Activated CD4-positive, alpha-beta memory T cell treated with anti-CD3 and anti-CD28 coated beads for 36 hours (primary cell): ENCODE data around the gene CPOX. TPM values are rescaled to one million over a fixed set of nuclear protein-coding genes. Genes with fewer than 3 reads are reported as not detected.

Experiments
- CTCF ChIA-PET: fragments of 350-600 bp; sonication (Branson Sonifier 250); formaldehyde crosslinking; loops from one replicate; lab custom pipeline; 2021; ENCODE audit warnings: antibody characterized with exemption, inconsistent platforms; lab: Charles Lee
- POLR2A ChIA-PET: fragments of 350-600 bp; sonication (Branson Sonifier 250); formaldehyde crosslinking; loops from one replicate; lab custom pipeline; 2021; ENCODE audit warnings: antibody characterized with exemption; lab: Charles Lee
- DNase-seq: peaks from one replicate; pipeline ENCODE4 v3.0.0-alpha.2; 2020
- H3K27ac Mint-ChIP-seq: one replicate; pipeline ENCODE4 v1.8.0; 2021; ENCODE audit warnings: mixed read lengths
- H3K27me3 Mint-ChIP-seq: one replicate; pipeline ENCODE4 v1.8.0; 2021; ENCODE audit warnings: mixed read lengths
- H3K36me3 Mint-ChIP-seq: one replicate; pipeline ENCODE4 v1.8.0; 2021; ENCODE audit warnings: mixed read lengths
- H3K4me1 Mint-ChIP-seq: one replicate; pipeline ENCODE4 v1.8.0; 2021; ENCODE audit warnings: low read depth, mixed read lengths
- H3K4me3 Mint-ChIP-seq: one replicate; pipeline ENCODE4 v1.8.0; 2021; ENCODE audit warnings: mild to moderate bottlenecking, mixed read lengths
- H3K9me3 Mint-ChIP-seq: one replicate; pipeline ENCODE4 v1.8.0; 2021; ENCODE audit warnings: mixed read lengths
- intact Hi-C: fragments of 100-400 bp; cut with micrococcal nuclease; formaldehyde crosslinking; loops from one replicate; pipeline ENCODE4 v1.15.1; 2023
- total RNA-seq, 2 experiments: library from RNA; stranded (reverse); gene quantifications; one replicate each; pipeline ENCODE4 v1.2.3, GENCODE V29; 2021

Gene CPOX
- total RNA-seq, 2 experiments from 2014 or later = 36.0 to 39.2 TPM

DNA sequence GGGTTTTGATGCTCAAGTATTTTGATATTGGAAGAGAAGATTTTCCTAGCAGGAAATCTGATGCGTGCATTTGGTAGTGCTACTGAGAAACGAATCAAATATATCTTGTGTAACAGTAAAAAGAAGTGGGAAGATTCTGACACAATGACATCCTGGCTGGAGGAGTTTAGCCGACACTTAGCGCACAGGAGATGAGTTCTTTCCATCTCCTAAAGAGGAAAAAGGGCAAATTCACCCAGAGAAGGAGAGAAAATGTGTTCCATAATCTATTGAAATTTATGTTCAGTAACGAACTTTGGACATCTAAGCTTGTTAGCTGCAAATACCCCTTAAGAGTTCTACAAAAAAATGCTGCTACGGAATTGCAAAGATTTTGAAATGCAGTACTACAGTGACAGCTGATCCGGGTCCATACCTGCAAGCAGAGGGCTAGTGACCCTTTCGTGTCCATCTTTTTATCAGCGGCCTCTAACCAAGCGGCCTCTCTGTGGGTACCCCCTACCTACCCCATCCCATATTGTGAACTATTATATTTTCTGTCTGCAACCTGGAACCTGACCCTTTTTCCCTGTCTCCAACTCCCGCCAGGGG lies 971 bp downstream of the CPOX start:
- H3K27me3 Mint-ChIP-seq = no peaks in the 10 kb centered on the region
- peak overlapping the region; percentile 82 for H3K4me3 Mint-ChIP-seq
- ChIA-PET CTCF (interaction anchor here (0.6 to 2.7 kb wide), 9 partner anchors 10 to 828 kb away, joined by 3 to 9 read pairs (median 5); partner anchors contain the start of genes ARL6 and CLDND1), POLR2A (interaction anchor here (0.6 to 1.1 kb wide), 2 partner anchors 34 to 76 kb away, joined by 3 read pairs; no protein-coding TSS in a partner anchor)
- no peaks in the 10 kb centered on the region for H3K9me3 Mint-ChIP-seq
- peaks cover 36% of the 10 kb centered on the region for H3K4me1 Mint-ChIP-seq
- intact Hi-C loops = loop anchor here (2.0 to 10.0 kb wide), 5 partner anchors 18 to 258 kb away; no protein-coding TSS in a partner anchor
- H3K36me3 Mint-ChIP-seq = peaks cover 24% of the 10 kb centered on the region
- no peak overlapping the region for H3K27ac Mint-ChIP-seq
- DNase-seq = no peak

DNA sequence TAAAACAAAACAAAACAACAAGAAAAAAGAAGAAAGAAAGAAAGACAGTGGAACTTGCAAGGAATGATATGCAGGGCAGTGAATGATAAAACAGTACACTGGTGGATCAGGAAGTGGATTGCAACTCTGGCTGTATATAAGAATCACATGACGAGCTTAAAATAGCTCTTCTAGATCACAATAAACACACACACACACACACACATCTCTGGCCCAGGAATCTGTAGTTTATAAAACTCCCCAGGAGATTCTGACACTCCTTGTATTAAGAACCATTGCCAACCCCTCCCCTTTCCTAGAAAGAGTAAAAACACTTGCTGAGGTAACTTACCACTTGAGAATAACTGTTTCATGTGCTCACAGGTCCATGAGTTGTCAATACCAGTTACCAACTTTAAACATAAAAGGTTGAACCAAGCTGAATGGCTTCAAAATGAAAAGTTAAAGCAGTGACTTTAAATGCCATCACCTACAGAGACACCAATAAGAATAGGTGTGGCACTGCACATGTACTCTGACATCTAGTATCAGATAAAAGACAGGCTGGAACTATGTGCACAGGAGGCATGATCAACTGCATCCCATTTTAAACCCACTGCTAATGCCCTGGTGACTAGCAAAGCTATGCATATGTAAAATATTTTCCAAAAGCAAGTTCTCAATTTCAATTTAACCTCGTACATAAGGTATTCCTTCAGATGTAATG lies 3.9 kb downstream of the CPOX start:
- POLR2A ChIA-PET = interaction anchor here (0.7 to 1.2 kb wide), 2 partner anchors 51 to 67 kb away, joined by 4 to 5 read pairs; partner anchors contain the start of gene CLDND1
- CTCF ChIA-PET = interaction anchor here (0.6 to 2.7 kb wide), 5 partner anchors 8 to 128 kb away, joined by 3 to 11 read pairs (median 4); no protein-coding TSS in a partner anchor
- H3K36me3 Mint-ChIP-seq = peaks cover 42% of the 10 kb centered on the region
- H3K27ac Mint-ChIP-seq = no peak overlapping the region
- H3K4me1 Mint-ChIP-seq = peaks cover 44% of the 10 kb centered on the region
- no peaks in the 10 kb centered on the region for H3K27me3 Mint-ChIP-seq
- H3K9me3 Mint-ChIP-seq = no peaks in the 10 kb centered on the region
- no peak overlapping the region for H3K4me3 Mint-ChIP-seq
- intact Hi-C loops = loop anchor here (5.0 to 10.0 kb wide), 2 partner anchors 95 to 143 kb away; no protein-coding TSS in a partner anchor
- no peak for DNase-seq

DNA sequence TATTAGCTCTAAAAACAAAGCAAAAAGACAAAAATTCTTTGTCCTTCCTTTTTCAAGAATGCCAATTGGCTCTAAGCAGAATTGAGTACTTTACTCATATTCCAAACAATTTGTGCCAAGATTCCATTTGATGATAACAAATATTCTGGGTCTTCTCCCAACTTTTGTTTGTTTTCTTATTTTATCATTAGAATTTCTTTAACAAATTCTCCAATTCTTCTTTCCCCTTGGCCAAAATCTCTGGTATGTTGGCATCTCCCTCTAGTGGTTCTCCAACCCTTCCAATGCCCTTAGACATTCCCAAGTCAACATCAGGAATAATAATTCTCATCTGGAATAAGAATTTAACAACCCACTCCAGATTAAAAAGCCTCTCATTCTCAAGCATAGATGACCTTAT lies 5.3 kb downstream of the CPOX start:
- H3K27me3 Mint-ChIP-seq = no peaks in the 10 kb centered on the region
- no peak overlapping the region for H3K27ac Mint-ChIP-seq

DNA sequence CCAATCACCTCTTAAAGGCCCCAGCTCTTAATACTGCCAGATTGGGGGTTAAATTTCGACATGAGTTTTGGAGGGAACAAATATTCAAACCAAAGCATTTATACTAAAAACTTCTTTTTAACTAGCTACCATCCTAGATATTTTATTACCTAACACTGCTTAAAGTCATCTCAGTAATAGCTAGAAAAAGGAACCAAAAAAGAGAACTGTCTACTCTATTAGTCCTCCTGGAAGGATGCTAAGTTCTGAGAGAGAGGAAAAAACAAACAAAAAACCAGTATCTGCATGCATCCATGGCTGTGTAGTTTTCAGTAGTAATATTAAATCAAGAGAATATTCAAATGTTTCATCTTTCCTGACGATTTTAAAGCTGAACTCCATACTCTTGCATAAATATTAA lies 5.8 kb downstream of the CPOX start:
- intact Hi-C loops = no loop called here
- no peaks in the 10 kb centered on the region for H3K27me3 Mint-ChIP-seq
- DNase-seq = no peak
- POLR2A ChIA-PET = no interaction called here
- CTCF ChIA-PET = interaction anchor here (0.9 to 2.0 kb wide), 4 partner anchors 10 to 258 kb away, joined by 3 to 6 read pairs (median 4); no protein-coding TSS in a partner anchor
- H3K4me1 Mint-ChIP-seq = peaks cover 47% of the 10 kb centered on the region
- no peak overlapping the region for H3K4me3 Mint-ChIP-seq
- H3K36me3 Mint-ChIP-seq = peaks cover 47% of the 10 kb centered on the region
- H3K9me3 Mint-ChIP-seq = no peaks in the 10 kb centered on the region
- no peak overlapping the region for H3K27ac Mint-ChIP-seq

More for the DNA sequence above, 5.3 kb downstream of the CPOX start:
- no peak for DNase-seq
- CTCF ChIA-PET = interaction anchor here (1.2 to 2.0 kb wide), 4 partner anchors 10 to 16 kb away, joined by 3 to 6 read pairs (median 4); no protein-coding TSS in a partner anchor
- H3K4me3 Mint-ChIP-seq = no peak overlapping the region
- POLR2A ChIA-PET = no interaction called here
- intact Hi-C loops = no loop called here
- H3K9me3 Mint-ChIP-seq = no peaks in the 10 kb centered on the region
- H3K36me3 Mint-ChIP-seq = peaks cover 43% of the 10 kb centered on the region
- peaks cover 47% of the 10 kb centered on the region for H3K4me1 Mint-ChIP-seq

DNA sequence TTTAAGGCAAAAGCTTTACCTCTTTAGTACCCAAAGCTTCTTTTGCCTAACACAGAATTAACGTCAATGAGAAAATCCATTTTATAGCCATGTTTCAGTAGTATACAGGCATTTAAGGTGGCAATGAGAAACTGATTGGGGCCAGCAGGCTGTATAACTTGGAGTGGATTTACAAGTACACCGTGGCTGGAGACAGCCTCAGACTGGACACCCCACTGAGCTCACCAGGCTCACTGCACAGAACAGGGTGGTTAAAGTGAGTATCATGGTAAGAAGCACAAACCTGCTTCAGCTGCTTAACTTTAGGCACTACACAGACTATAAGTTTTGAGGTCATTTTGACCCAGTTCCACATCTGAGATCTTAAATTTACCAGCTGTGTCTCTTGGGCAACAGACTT lies 8.9 kb downstream of the CPOX start:
- Mint-ChIP-seq H3K4me1 (peaks cover 26% of the 10 kb centered on the region), H3K4me3 (no peak overlapping the region), H3K9me3 (no peaks in the 10 kb centered on the region), H3K27ac (no peak overlapping the region), H3K36me3 (peaks cover 50% of the 10 kb centered on the region), H3K27me3 (no peaks in the 10 kb centered on the region)
- POLR2A ChIA-PET = no interaction called here
- intact Hi-C loops = no loop called here
- CTCF ChIA-PET = no interaction called here
- DNase-seq = no peak

DNA sequence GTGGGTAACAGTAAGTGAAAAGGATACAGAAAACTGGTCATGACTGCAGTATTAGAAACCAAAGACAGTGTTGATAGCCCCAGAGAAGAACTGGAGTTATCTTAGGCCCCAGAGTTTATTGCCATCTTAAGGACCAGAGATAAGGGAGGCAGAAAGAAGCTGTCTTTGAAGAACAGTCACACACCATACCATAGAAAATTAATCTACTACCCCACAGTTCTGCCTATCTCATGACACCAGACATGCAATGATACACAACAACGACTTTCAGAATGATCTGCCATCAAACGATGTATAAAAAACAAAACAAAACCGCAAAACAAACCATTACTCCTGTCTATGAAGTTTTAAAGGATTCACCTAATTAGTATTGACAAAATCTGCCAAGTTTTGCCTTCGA lies 9.6 kb downstream of the CPOX start:
- intact Hi-C loops = no loop called here
- peaks cover 49% of the 10 kb centered on the region for H3K36me3 Mint-ChIP-seq
- H3K4me1 Mint-ChIP-seq = peaks cover 22% of the 10 kb centered on the region
- H3K9me3 Mint-ChIP-seq = no peaks in the 10 kb centered on the region
- DNase-seq = no peak
- CTCF ChIA-PET = no interaction called here
- H3K27ac Mint-ChIP-seq = no peak overlapping the region
- no peak overlapping the region for H3K4me3 Mint-ChIP-seq
- no peaks in the 10 kb centered on the region for H3K27me3 Mint-ChIP-seq
- POLR2A ChIA-PET = no interaction called here

- Mint-ChIP-seq H3K4me3 (no peak overlapping the region), H3K27me3 (no peaks in the 10 kb centered on the region), H3K36me3 (peaks cover 46% of the 10 kb centered on the region), H3K27ac (no peak overlapping the region), H3K9me3 (no peaks in the 10 kb centered on the region), H3K4me1 (peaks cover 31% of the 10 kb centered on the region)
- DNase-seq = no peak
- ChIA-PET POLR2A (no interaction called here), CTCF (interaction anchor here (1.3 kb wide), 1 partner anchor 10 kb away, joined by 4 read pairs; no protein-coding TSS in a partner anchor)
- intact Hi-C loops = no loop called here
Observed at GRCh38 chr3:98582042-98582441, 11.4 kb downstream of the CPOX start.

DNA sequence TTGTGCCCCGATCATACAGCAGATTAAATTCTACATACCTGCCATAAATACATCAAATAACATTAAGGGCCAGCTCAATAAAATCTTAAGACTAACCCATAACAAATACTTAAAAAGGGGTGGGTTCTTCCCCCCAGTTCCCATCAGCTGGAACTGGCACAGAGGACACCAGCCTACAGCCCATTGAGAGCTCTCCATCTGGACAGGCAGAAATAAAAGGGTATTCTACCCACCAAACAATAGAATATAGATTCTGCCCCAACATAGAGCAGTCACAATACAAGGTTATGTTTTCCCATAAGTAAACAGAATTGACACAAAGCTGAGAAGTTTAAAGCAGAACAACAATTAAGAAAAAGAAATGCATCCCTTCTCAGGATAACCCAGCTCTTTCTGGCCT lies 11.9 kb downstream of the CPOX start:
- CTCF ChIA-PET = interaction anchor here (1.3 to 1.7 kb wide), 2 partner anchors 9 to 20 kb away, joined by 4 read pairs; no protein-coding TSS in a partner anchor
- Mint-ChIP-seq H3K27ac (no peak overlapping the region), H3K4me1 (peaks cover 36% of the 10 kb centered on the region), H3K9me3 (no peaks in the 10 kb centered on the region), H3K27me3 (no peaks in the 10 kb centered on the region), H3K36me3 (peaks cover 49% of the 10 kb centered on the region), H3K4me3 (no peak overlapping the region)
- POLR2A ChIA-PET = no interaction called here
- DNase-seq = no peak
- intact Hi-C loops = no loop called here

- ChIA-PET POLR2A (interaction anchor here (0.6 kb wide), 1 partner anchor 16 kb away, joined by 3 read pairs; no protein-coding TSS in a partner anchor), CTCF (interaction anchor here (1.3 to 1.7 kb wide), 2 partner anchors 8 to 21 kb away, joined by 4 read pairs; no protein-coding TSS in a partner anchor)
- intact Hi-C loops = no loop called here
- peaks cover 4% of the 10 kb centered on the region for H3K9me3 Mint-ChIP-seq
- H3K4me1 Mint-ChIP-seq = peaks cover 37% of the 10 kb centered on the region
- DNase-seq = no peak
- no peak overlapping the region for H3K27ac Mint-ChIP-seq
- H3K36me3 Mint-ChIP-seq = peaks cover 51% of the 10 kb centered on the region
- no peaks in the 10 kb centered on the region for H3K27me3 Mint-ChIP-seq
- no peak overlapping the region for H3K4me3 Mint-ChIP-seq
Observed at GRCh38 chr3:98580401-98581386, 12.7 kb downstream of the CPOX start.

- intact Hi-C loops = no loop called here
- ChIA-PET CTCF (interaction anchor here (0.9 kb wide), 1 partner anchor 14 kb away, joined by 4 read pairs; no protein-coding TSS in a partner anchor), POLR2A (no interaction called here)
- H3K9me3 Mint-ChIP-seq = peaks cover 4% of the 10 kb centered on the region
- H3K27me3 Mint-ChIP-seq = no peaks in the 10 kb centered on the region
- DNase-seq = no peak
- peaks cover 36% of the 10 kb centered on the region for H3K36me3 Mint-ChIP-seq
- no peak overlapping the region for H3K27ac Mint-ChIP-seq
- no peak overlapping the region for H3K4me3 Mint-ChIP-seq
- H3K4me1 Mint-ChIP-seq = peaks cover 44% of the 10 kb centered on the region
Observed at GRCh38 chr3:98577178-98577895, 16.1 kb downstream of the CPOX start.
